RWPE2 (cell line): ENCODE measurements around the gene IFNB1.

Experiments used
- ATAC-seq: fragments of 200-7000 bp; cut with Tn5 transposase; 3 replicates; pipeline ENCODE4 v1.9.1; 2021; ENCODE audit warnings: low read depth
- DNase-seq: peaks from one replicate; pipeline ENCODE4 v3.0.0-alpha.2; 2020; ENCODE audit warnings: low spot score
- H3K27ac ChIP-seq: fragments of 450-650 bp; 2 replicates; pipeline ENCODE4 v1.5.1; 2017; ENCODE audit warnings: mild to moderate bottlenecking; ENCODE audit not compliant: poor library complexity, severe bottlenecking
- H3K27me3 ChIP-seq: fragments of 250-450 bp; sonication (Bioruptor Pico); 2 replicates; pipeline ENCODE4 v1.5.1; 2021; ENCODE audit warnings: mild to moderate bottlenecking, moderate library complexity; ENCODE audit not compliant: insufficient read depth, poor library complexity, severe bottlenecking
- H3K36me3 ChIP-seq: fragments of 250-450 bp; sonication (Bioruptor Pico); 2 replicates; pipeline ENCODE4 v1.5.1; 2020; ENCODE audit warnings: low read depth, mild to moderate bottlenecking, moderate library complexity
- H3K4me1 ChIP-seq: fragments of 250-450 bp; sonication (Bioruptor Pico); 2 replicates; pipeline ENCODE4 v1.5.1; 2021; ENCODE audit warnings: mild to moderate bottlenecking, moderate library complexity; ENCODE audit not compliant: insufficient read depth, poor library complexity, severe bottlenecking
- H3K4me3 ChIP-seq: fragments of 250-450 bp; sonication (Bioruptor Pico); 2 replicates; pipeline ENCODE4 v1.5.1; 2021; ENCODE audit warnings: mild to moderate bottlenecking, moderate library complexity; ENCODE audit not compliant: severe bottlenecking
- H3K9me3 ChIP-seq: fragments of 250-450 bp; sonication (Bioruptor Pico); 2 replicates; pipeline ENCODE4 v1.5.1; 2021; ENCODE audit warnings: mild to moderate bottlenecking, moderate library complexity; ENCODE audit not compliant: severe bottlenecking
- TF ChIP-seq, protein P1 (sequence below): fragments of 450-650 bp; IDR thresholded peaks from one replicate; pipeline ENCODE4 v1.5.1; 2017; ENCODE audit warnings: mild to moderate bottlenecking, moderate library complexity; ENCODE audit not compliant: poor library complexity, severe bottlenecking

Gene IFNB1

DNA sequence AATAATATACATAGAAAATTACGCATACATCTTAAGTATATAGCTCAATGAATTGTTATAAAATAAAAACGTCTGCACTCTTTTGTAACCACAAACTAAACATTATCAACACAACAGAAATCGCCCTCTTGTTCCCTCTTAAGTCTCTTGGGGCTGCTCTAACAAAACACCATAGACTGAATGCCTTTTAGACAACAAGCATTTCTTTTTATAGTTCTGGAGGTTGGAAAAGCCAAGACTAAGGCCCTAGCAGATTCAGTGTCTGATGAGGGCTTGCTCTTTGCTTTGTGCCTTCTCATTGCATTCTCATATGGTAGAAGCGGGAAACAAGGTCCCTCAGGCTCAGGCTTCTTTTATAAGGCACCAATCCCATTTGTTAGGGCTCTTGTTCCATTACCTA lies 4.9 kb upstream of the IFNB1 start:
- Histone ChIP-seq H3K4me3 (no peak overlapping the region), H3K27ac (no peak overlapping the region), H3K36me3 (no peaks in the 10 kb centered on the region), H3K4me1 (no peaks in the 10 kb centered on the region), H3K27me3 (no peaks in the 10 kb centered on the region), H3K9me3 (no peaks in the 10 kb centered on the region)
- TF ChIP-seq, protein P1, sequence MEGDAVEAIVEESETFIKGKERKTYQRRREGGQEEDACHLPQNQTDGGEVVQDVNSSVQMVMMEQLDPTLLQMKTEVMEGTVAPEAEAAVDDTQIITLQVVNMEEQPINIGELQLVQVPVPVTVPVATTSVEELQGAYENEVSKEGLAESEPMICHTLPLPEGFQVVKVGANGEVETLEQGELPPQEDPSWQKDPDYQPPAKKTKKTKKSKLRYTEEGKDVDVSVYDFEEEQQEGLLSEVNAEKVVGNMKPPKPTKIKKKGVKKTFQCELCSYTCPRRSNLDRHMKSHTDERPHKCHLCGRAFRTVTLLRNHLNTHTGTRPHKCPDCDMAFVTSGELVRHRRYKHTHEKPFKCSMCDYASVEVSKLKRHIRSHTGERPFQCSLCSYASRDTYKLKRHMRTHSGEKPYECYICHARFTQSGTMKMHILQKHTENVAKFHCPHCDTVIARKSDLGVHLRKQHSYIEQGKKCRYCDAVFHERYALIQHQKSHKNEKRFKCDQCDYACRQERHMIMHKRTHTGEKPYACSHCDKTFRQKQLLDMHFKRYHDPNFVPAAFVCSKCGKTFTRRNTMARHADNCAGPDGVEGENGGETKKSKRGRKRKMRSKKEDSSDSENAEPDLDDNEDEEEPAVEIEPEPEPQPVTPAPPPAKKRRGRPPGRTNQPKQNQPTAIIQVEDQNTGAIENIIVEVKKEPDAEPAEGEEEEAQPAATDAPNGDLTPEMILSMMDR: no peak
- DNase-seq (no peak), ATAC-seq (no peak)

GRCh38 chr9:21081999-21082398 lies 4.3 kb upstream of the IFNB1 start:
- no peak for ATAC-seq
- H3K36me3 ChIP-seq: no peaks in the 10 kb centered on the region
- no peak for DNase-seq
- no peak overlapping the region for H3K4me3 ChIP-seq
- no peaks in the 10 kb centered on the region for H3K9me3 ChIP-seq
- H3K4me1 ChIP-seq: no peaks in the 10 kb centered on the region
- no peak overlapping the region for H3K27ac ChIP-seq
- TF ChIP-seq, protein P1: no peak
- H3K27me3 ChIP-seq: no peaks in the 10 kb centered on the region

GRCh38 chr9:21081451-21081850 lies 3.7 kb upstream of the IFNB1 start:
- Histone ChIP-seq H3K27ac (no peak overlapping the region), H3K9me3 (no peaks in the 10 kb centered on the region), H3K4me1 (no peaks in the 10 kb centered on the region), H3K27me3 (no peaks in the 10 kb centered on the region), H3K36me3 (no peaks in the 10 kb centered on the region), H3K4me3 (no peak overlapping the region)
- DNase-seq: no peak
- TF ChIP-seq, protein P1: no peak
- ATAC-seq: no peak

DNA sequence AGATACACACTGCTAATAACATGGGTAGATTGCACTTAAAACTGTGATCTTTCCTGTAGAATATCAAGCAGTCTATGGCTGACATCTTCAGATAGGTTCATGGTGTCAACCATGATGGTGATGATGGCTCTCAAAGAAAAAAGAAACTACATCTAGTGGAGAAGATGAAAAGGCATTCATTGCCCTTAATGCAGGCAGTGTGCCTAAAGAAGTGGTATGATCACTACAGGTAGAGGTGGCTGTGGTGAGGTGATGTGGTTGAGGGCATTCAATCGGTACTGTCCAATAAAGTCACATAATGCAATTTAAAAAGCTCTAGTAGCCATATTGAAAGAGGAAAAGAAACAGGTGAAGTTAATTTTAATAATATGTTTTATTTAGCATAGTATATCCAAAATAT lies 3.1 kb upstream of the IFNB1 start:
- H3K27ac ChIP-seq: no peak overlapping the region
- TF ChIP-seq, protein P1: no peak
- no peaks in the 10 kb centered on the region for H3K9me3 ChIP-seq
- no peaks in the 10 kb centered on the region for H3K4me1 ChIP-seq
- no peak for DNase-seq
- H3K4me3 ChIP-seq: no peak overlapping the region
- H3K36me3 ChIP-seq: no peaks in the 10 kb centered on the region
- ATAC-seq: no peak
- no peaks in the 10 kb centered on the region for H3K27me3 ChIP-seq

GRCh38 chr9:21078702-21079101 lies 960 bp upstream of the IFNB1 start:
- DNase-seq (no peak), ATAC-seq (no peak)
- no peaks in the 10 kb centered on the region for H3K27me3 ChIP-seq
- H3K36me3 ChIP-seq: no peaks in the 10 kb centered on the region
- H3K27ac ChIP-seq: no peak overlapping the region
- no peaks in the 10 kb centered on the region for H3K9me3 ChIP-seq
- no peak overlapping the region for H3K4me3 ChIP-seq
- no peaks in the 10 kb centered on the region for H3K4me1 ChIP-seq
- TF ChIP-seq, protein P1: no peak
